HG03378 (cell line): Measurements from ENCODE around the gene UNC5B.

Experiments used
- ATAC-seq: cut with Tn5 transposase; IDR thresholded peaks from one replicate; pipeline ENCODE4 v1.9.1; 2021; ENCODE audit warnings: mild to moderate bottlenecking, moderate library complexity; ENCODE audit not compliant: unreplicated experiment

UNC5B gene

GRCh38 chr10:71280216-71280615, 67.8 kb downstream of the UNC5B start:
- no peak for ATAC-seq

- no peak for ATAC-seq
These were observed 68.5 kb downstream of the UNC5B start for GRCh38 chr10:71280825-71281224.

GRCh38 chr10:71281646-71282322, 69.4 kb downstream of the UNC5B start:
- ATAC-seq = no peak

GRCh38 chr10:71282323-71282680, 69.9 kb downstream of the UNC5B start:
- no peak for ATAC-seq

GRCh38 chr10:71283410-71283809, 71.0 kb downstream of the UNC5B start:
- no peak for ATAC-seq

GRCh38 chr10:71283876-71284275, 71.5 kb downstream of the UNC5B start:
- ATAC-seq = no peak

- ATAC-seq = no peak
These were observed 72.3 kb downstream of the UNC5B start for GRCh38 chr10:71284544-71285179.

GRCh38 chr10:71285180-71285545, 72.8 kb downstream of the UNC5B start:
- ATAC-seq = no peak

GRCh38 chr10:71285986-71286385, 73.6 kb downstream of the UNC5B start:
- ATAC-seq = no peak

GRCh38 chr10:71286521-71287294, 74.3 kb downstream of the UNC5B start:
- ATAC-seq = no peak

- no peak for ATAC-seq
These were observed 75.1 kb downstream of the UNC5B start for GRCh38 chr10:71287456-71287855.

- ATAC-seq = no peak
These were observed 76.1 kb downstream of the UNC5B start for GRCh38 chr10:71288461-71288860.

- ATAC-seq = no peak
These were observed 77.2 kb downstream of the UNC5B start for GRCh38 chr10:71289421-71290130.

- no peak for ATAC-seq
These were observed 78.0 kb downstream of the UNC5B start for GRCh38 chr10:71290331-71290730.

- no peak for ATAC-seq
These were observed 78.6 kb downstream of the UNC5B start for GRCh38 chr10:71290806-71291527.

GRCh38 chr10:71291528-71291900, 79.1 kb downstream of the UNC5B start:
- no peak for ATAC-seq

GRCh38 chr10:71292624-71293445, 80.5 kb downstream of the UNC5B start:
- no peak for ATAC-seq

- no peak for ATAC-seq
These were observed 81.2 kb downstream of the UNC5B start for GRCh38 chr10:71293446-71294084.

GRCh38 chr10:71294091-71294561, 81.8 kb downstream of the UNC5B start:
- ATAC-seq = no peak
